GM12801 (cell line): ENCODE data around the gene AMACR.

Source experiments
- CTCF ChIP-seq: IDR thresholded peaks from one replicate; pipeline ENCODE4 v1.5.1; 2011; ENCODE audit warnings: control low read depth; ENCODE audit not compliant: insufficient read length; ENCODE audit errors: extremely low read depth

Gene AMACR

GRCh38 chr5:33976307-33976706 lies 31.5 kb downstream of the AMACR start:
- TF ChIP-seq CTCF, result no peak

DNA sequence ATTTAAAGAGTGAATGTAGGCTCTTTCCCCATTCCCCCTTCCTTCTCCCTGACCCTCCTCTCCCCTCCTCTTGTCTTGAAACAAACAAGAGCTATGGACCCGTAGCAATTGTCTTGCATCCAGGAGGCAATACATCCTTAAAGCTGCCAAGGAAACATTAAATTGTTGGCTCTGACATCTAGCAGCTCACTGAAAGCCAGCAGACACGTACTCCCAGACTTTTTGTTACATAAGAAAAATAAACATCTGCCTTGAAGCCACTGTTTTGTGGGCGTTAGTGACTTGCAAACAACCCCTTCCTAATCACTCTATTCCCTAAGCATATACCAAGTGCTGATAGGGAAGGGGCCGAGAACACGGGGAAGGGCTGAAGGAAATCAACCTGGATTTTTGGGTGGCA lies 32.0 kb downstream of the AMACR start:
- no peak for TF ChIP-seq CTCF

DNA sequence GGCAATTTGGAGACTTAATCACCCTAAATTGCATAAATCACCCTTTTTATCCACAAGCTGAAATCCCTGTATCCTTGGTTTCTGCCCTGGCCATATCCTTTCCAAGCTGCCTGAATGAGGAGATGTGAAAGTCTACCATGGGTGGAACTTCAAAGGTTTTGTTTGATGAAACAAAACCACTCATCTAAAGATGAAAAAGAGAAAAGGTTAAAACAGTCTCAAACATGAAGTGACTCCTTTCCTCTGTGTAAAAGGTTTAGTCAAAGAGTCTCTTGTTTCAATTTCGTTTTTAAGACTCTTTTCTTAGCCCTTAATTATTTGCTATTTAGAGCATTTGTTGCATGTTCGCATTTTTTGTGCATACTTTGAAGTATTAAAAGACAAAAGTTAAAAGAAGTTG lies 34.6 kb downstream of the AMACR start:
- TF ChIP-seq CTCF, result no peak

- no peak for TF ChIP-seq CTCF
These were observed 38.0 kb downstream of the AMACR start for GRCh38 chr5:33969572-33970452.

DNA sequence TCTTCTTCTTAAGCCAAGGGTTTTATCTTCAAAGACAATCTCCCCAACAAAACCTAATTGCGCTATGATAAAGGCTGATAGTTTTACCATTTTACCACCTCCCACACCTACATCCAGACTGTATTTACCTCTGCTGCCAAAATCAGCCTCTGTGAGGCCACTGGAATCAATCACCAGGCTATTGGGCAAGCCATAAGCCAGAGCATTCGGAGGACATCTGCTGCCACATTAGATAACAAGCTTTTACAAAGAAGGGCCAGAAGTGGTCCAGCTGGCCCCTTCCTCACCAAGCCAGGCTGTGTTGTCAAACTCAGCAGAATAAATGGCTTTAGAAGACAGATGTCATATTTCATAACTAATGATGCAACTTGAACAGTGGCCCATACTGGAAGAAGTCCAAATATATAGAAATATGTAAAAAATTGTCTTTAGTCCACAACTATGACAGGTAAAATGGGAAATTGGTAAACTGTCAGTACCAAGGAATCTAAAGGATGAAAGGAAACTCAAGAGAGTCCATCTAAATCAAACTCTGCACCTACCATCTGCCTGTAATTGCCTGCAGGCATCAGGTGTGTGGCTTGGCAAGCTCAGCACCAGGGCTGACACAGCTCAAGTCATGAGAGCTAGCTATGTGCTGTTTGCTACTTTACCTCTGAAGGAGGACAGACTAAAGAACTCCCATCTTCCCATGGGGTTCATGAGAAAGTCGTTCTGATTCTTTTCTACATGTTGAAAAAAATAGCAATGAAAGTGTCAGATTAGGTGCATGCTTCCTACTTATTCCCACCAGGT lies 39.4 kb downstream of the AMACR start:
- no peak for TF ChIP-seq CTCF

- no peak for TF ChIP-seq CTCF
These were observed 41.0 kb downstream of the AMACR start for GRCh38 chr5:33966805-33967204.

- no peak for TF ChIP-seq CTCF
These were observed 43.6 kb downstream of the AMACR start for GRCh38 chr5:33964132-33964700.
